GM12891 (cell line): ENCODE data around the gene SPSB3.

Experiments used
- PAX5 ChIP-seq: IDR thresholded peaks from 2 replicates; pipeline ENCODE4 v1.6.1; 2011; ENCODE audit warnings: low read length, moderate library complexity, mild to moderate bottlenecking; ENCODE audit not compliant: insufficient read depth, severe bottlenecking
- POLR2A ChIP-seq: IDR thresholded peaks from 2 replicates; pipeline ENCODE4 v1.6.1; 2011; ENCODE audit warnings: low read depth, low read length, control low read depth
- POLR2AphosphoS5 ChIP-seq: IDR thresholded peaks from 2 replicates; pipeline ENCODE4 v1.6.1; 2011; ENCODE audit warnings: low read depth, low read length, control low read depth
- SPI1 ChIP-seq: IDR thresholded peaks from 2 replicates; pipeline ENCODE4 v1.6.1; 2011; ENCODE audit warnings: low read depth, low read length, control low read depth
- TAF1 ChIP-seq: IDR thresholded peaks from 2 replicates; pipeline ENCODE4 v1.6.1; 2011; ENCODE audit warnings: low read depth, low read length, control low read depth

- TF ChIP-seq POLR2A (no peak), TAF1 (no peak), POLR2AphosphoS5 (no peak), PAX5 (no peak), SPI1 (no peak)
Observed at GRCh38 chr16:1746693-1747195, 35.6 kb downstream of the SPSB3 start.
